ENCODE results near the gene RAD21L1.

The RAD21L1 gene

DNA sequence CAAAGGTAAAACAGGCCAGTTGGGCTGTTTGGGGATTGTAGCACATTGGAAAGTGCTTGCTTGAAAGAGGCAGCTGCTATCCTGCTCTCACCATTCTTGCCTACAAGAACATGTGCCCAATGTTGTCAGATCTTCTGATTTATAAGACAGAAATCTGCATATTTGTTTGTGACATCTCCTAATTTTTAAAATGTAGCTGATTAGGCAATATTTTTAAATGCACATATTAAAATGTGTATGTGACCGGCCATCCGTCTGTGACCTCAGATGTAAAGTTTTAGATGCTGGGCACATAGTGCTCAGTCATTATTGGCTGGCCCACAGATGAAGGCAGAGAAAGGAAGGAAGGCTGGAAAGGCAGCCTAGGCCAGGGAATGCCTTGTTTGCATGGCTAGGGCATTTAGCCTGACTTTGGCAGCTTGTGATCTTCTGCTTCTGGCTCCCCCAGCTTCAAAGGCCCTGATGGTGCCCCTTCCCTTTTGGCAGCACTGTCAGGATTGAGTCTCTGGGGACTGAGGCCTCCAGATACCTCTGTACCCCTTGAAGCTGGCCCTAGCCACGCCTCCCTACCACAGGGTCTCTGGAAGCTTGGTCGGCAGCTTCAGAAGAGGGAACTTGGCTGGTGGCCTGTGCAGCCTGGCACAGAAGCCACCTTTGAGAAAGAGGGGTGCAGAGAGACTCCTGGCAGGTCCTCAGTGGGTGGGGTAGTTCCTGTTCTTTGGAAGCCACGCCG is 46.7 kb downstream of the RAD21L1 start:
- DNase-seq (ENCODE audit: low read depth in 2 of 2), result no peak

GRCh38 chr20:1273366-1273765 is 47.5 kb downstream of the RAD21L1 start:
- no peak for DNase-seq (ENCODE audit: low read depth in 2 of 2)

GRCh38 chr20:1274485-1275311 is 48.9 kb downstream of the RAD21L1 start:
- DNase-seq (ENCODE audit: low read depth in 2 of 2), result no peak

- no peak for DNase-seq (ENCODE audit: low read depth in 2 of 2)
These were observed 50.1 kb downstream of the RAD21L1 start for GRCh38 chr20:1275919-1276318.

- DNase-seq (ENCODE audit: low read depth in 2 of 2), result no peak
These were observed 51.9 kb downstream of the RAD21L1 start for GRCh38 chr20:1277529-1278322.

- DNase-seq (ENCODE audit: low read depth in 2 of 2), result no peak
These were observed 53.1 kb downstream of the RAD21L1 start for GRCh38 chr20:1278993-1279392.

DNA sequence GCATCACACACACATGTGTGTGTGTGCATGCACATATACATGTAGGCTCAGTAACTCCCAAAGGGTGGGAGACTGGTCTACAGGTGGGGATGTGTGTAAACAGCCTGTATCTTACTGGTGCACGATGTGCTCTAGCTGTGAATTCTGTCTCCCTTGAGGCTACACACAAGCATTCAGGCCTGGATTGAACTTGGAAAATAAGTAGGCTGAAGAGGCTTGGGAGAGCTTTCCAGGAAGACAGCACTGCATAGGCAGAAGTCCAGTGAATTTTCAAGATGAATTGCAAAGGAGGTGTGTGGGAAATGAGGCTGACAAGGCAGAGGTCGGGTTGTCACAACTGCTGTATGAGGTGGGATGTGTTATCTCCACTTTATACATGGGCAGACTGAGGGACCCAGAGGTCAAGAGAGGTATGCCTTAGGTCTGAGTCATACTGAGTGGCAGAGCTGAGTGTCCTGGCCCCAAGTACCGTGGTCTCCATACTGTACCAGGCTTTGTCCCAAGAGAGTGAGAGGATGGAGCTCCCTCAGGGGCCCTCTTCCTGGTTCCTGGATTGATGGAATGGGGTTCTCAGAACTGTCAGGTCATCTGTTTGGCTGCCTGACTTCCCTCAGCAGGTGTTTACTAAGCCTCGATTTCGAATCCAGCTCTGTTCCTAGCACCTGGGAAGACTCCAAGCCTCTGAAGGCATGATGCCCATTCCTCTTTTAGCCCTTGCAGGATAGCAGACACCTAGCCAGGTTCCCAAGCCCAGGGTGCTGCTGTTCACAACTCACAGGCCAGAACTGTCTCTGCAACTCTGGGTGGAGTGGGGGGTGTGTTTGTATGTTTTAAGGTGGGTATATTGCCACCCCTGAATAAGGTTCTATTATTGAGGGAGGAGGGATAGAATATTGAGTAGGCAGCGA is 54.6 kb downstream of the RAD21L1 start:
- no peak for DNase-seq (ENCODE audit: low read depth in 2 of 2)

DNA sequence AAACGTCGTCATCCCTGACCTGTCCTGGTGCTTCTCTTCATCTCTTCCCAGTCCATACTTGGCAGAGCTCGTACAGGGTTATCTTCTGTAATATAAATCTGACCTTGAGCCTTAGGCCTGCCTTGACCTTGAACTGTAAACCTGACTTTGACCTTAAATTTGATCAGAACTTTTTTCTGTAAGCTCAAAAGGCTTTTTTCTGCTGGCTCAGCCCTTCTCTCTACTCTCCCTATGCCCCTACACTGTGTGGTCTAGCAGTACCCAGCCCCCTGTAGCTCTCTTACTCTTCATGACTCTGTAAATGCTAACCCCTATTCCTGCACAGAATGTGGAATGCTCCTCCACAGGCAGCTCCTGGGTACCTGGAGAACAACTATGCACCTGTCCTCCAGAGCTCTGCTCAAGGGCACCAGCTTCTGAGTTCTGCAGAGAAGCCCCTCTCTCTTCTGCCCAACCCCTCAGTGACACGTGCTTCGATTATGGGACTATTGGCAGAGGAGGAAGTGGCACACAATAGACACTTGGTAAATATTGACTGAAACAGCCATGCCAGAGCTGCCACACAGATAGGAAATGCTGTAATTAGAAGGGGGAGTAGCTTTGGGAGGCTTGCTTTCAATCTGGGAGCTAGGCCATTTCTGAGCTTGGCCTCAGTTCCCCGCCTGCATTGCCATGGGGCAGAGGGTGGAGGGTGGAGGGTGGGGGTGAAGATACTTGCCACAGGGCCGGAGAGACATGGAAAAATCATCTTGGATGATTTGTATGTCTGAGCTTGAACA is 55.6 kb downstream of the RAD21L1 start:
- no peak for DNase-seq (ENCODE audit: low read depth in 2 of 2)

- DNase-seq (ENCODE audit: low read depth in 2 of 2), result no peak
These were observed 57.1 kb downstream of the RAD21L1 start for GRCh38 chr20:1282966-1283365.

DNA sequence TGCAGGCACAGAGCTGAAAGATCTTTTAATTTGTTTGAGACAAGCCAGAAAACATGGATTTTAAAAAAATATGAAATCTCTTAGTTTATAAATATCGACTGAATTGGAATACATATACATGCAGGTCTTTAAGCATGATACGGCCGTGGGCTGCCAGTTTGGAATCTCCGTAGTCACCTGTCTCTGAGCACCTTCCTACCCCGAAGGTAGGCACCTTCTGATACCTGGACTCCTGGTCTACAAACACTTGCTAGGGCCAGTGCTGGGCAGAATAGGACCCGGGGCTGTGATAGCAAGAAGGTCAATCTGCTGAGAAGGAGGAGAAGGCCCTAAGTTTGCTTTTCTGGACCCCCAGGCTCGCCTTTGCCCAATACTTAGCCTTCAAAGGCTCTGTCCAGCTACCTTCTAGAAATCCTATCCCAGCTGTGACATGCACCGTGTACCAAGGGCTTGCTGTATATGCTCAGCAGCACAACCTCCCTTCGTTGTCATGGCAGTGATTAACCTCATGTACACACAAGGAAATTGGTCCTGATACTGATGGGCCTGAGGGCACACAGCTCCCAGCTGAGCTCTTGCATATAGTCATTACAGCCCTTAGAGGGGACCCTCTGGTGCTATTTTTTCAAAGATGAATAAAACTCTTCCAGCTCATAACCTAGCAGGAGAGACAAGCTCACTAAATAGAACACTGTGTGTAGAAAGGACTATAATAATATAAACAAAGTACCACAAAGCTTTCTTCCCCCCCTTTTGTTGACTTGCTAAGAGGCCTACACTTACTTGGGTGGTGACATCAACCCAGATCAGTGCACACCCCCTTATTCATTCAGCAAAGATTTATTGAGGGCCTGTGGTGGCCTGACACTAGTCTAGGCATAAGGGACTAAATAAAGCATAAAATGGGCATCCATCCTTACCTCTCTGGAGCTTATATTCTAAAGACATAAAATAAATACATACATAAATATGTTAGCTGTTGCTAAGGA is 58.0 kb downstream of the RAD21L1 start:
- DNase-seq (ENCODE audit: low read depth in 2 of 2), result no peak

GRCh38 chr20:1286267-1287024 is 60.6 kb downstream of the RAD21L1 start:
- no peak for DNase-seq (ENCODE audit: low read depth in 2 of 2)

DNA sequence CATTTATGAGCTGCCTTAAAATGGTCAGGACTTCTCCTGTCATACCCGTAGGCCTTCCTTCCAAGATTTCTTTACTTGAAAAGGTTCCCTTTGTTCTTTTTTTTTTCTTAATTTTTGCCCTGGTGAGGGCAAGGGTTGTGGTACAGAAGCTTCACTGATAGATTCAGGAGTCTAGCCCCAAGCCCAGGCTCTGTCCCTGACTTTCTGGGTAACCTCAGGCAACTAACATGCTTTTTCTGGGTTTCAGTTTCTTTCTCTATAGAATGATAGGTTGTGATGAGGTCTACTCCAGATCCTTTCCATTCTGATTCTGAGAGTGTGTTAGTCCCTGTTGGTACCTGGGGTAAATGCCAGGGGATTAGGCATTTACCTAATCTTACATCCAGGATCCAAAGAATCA is 61.5 kb downstream of the RAD21L1 start:
- no peak for DNase-seq (ENCODE audit: low read depth in 2 of 2)

DNA sequence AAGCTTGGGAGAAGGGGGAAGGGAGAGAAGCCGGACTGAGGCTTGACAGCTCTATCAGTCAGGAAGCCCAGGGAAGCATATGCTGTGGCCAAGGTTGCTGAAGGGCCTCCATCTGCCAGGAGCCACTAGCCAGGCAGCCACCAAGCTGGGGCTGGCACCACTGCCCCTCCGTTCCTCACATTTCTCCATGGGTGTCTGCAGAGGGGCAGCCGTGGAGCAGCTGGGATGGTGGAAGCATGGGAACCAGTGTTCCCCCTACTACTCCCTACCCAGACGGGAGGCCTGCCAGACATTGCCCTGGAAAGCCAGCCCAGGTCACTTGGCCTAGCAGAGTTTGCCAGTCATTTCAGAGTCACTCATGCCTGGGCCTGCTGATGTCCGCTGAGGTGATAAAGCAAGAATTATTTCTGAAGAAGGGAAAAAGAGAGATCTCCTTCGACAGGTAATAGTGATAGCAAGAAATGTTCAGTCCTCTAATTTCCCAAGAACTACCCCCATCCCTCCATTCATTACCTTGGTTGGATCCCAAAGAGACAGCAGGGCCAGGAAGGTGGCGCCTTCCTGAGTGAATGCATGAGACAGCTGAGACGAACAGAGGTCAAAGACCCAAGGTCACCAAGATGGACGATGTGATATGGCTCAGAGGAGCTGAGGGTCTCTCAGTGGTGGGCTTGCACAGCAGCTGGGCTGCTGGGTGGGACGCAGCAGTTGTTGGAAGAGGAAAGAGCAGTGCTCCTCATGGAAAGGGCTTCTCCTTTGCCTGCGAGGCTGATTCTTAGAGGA is 62.1 kb downstream of the RAD21L1 start:
- no peak for DNase-seq (ENCODE audit: low read depth in 2 of 2)

- no peak for DNase-seq (ENCODE audit: low read depth in 2 of 2)
These were observed 65.4 kb downstream of the RAD21L1 start for GRCh38 chr20:1291191-1291741.

DNA sequence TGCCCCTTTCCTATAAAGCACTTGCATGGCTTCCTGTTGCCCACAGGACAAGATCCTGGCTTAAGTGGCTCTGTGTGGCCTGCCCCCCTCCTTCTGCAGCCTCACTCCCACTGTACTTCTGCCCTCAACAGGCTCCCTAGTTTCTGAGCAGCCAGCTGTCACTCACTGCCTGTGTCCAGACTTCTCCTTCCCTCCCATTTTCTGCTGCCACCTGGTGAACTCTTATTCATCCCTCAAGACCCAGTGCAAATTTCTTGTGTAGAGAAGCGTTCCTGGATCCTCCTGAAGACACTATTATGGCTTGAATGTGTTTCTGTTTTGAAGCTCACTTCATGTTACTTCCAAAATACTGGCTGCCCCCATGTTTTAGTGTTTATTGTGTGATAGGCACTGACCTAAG is 66.8 kb downstream of the RAD21L1 start:
- DNase-seq (ENCODE audit: low read depth in 2 of 2), result no peak

DNA sequence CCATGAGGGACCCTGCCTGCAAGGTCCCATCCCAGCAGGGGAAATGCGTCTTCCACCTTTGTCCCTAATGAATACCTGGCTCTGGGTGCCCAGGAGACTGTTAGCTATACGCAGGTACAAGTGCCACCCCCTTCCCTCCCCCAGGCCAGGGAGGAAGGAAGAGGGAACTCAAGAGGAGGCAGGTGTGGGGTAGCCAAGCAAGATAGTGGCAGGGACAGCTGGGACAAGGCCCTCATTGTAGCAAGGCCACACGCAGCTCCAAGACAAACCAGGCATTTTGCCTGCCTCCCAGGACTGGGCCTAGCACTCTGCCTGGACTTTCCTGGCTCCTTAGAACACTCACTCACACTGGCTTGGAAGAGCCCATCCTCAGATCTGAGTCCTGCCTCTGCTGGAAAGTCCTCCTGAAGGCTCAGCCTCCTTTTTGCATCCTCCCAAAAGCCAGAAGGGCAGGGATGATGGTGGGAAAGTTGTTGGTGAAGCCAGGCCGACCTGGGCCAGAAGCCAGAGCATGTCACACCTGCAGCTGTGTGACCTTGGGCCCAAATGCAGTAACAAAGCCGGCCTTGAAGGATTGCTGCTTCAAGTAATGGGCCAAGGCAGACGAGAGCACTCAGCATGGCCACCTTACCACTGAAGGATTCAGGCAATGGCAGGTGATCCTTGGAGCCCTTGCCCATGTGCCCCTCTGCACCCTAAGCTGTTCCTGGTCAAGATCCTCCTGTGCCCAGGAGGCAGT is 68.0 kb downstream of the RAD21L1 start:
- DNase-seq (ENCODE audit: low read depth in 2 of 2), result no peak

DNA sequence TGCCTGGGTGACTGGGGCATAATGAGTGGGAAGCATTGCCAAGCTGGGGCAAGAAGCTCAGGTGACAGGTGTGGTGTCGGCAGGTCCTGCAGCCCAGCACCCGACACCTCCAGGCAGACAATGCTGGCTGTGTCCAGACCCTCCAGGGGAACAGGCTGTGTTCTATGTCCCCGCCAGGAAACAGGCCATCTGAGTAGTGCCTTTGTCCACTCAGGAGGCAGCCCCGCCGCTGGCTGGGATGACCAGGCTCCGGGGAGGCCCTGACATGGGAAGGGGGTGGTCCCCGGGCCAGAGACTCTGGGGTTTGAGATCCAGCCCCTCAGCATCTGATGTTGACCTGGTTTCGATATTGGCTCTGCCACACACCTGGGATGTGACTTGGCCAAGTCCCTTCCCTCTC is 68.7 kb downstream of the RAD21L1 start:
- DNase-seq (ENCODE audit: low read depth in 2 of 2), result no peak

All from stimulated activated CD8-positive, alpha-beta memory T cell treated with anti-CD3 and anti-CD28 coated beads, Interleukin-15, amount 100 ng/mL, for 4 hours (primary cell).